ENCODE measurements around the gene IQSEC1. TPM values are rescaled to one million over a fixed set of nuclear protein-coding genes. Genes with fewer than 3 reads are reported as not detected.

Gene IQSEC1
- polyA plus RNA-seq, 3 donors: 17.7 to 61.7 (median 30.3) TPM

GRCh38 chr3:12959410-12959809 is 113.8 kb downstream of the IQSEC1 start:
- no peak overlapping the region for H3K9ac ChIP-seq (ENCODE audit: insufficient read depth, low read length, poor library complexity, severe bottlenecking)
- Mint-ChIP-seq H3K36me3 (peaks cover 68 to 71% of the 10 kb centered on the region in 2 donors), H3K9me3 (peaks cover 0 to 3% (median 0%) of the 10 kb centered on the region in 7 donors), H3K27me3 (ENCODE audit: low read depth in 3 of 3) (peaks cover 0 to 7% (median 1%) of the 10 kb centered on the region in 3 donors), H3K4me3 (peak overlapping the region; percentile 57 to 85), H3K4me1 (peaks cover 98% of the 10 kb centered on the region), H3K27ac (peak overlapping the region in 6 of 7 donors; percentile 40 to 81 (median 68))
- H3K4me1 ChIP-seq (ENCODE audit: control insufficient read depth in 1 of 2, insufficient read depth in 2 of 2, low read length in 2 of 2): peaks cover 58 to 89% of the 10 kb centered on the region in 2 donors
- H3K9me3 ChIP-seq (replicated peaks in 1 of 2; ENCODE audit: control insufficient read depth in 1 of 2, insufficient read depth in 1 of 2, low read length in 2 of 2): no peaks in the 10 kb centered on the region
- peak overlapping the region; percentile 65 for H3K4me2 ChIP-seq (replicated peaks; ENCODE audit: extremely low read depth, low read length, poor library complexity, severe bottlenecking)
- H3K4me3 ChIP-seq (replicated peaks in 1 of 3; ENCODE audit: low read depth in 2 of 3, low read length in 3 of 3): peak overlapping the region in 1 of 3 experiments; percentile 67
- peak overlapping the region in 1 of 2 donors; percentile 29 for H3K27ac ChIP-seq (ENCODE audit: low read depth in 1 of 2, low read length in 2 of 2)
- peaks cover 100% of the 10 kb centered on the region for H3K79me2 ChIP-seq (ENCODE audit: insufficient read depth, low read length)
- peaks cover 30 to 73% of the 10 kb centered on the region in 2 donors for H3K36me3 ChIP-seq (replicated peaks in 1 of 2; ENCODE audit: control insufficient read depth in 1 of 2, insufficient read depth in 2 of 2, low read length in 2 of 2)
- peaks cover 100% of the 10 kb centered on the region for H4K20me1 ChIP-seq (ENCODE audit: insufficient read depth, low read length)
- intact Hi-C loops (cut with micrococcal nuclease): no loop called here
- 63% methylated on average over 5 of the region's 7 CpGs for WGBS (ENCODE audit: insufficient coverage)
- no peak for DNase-seq
- H3K27me3 ChIP-seq (ENCODE audit: control insufficient read depth in 2 of 2, insufficient read depth in 2 of 2, low read length in 2 of 2): no peaks in the 10 kb centered on the region
- TF ChIP-seq CTCF (IDR thresholded peaks at IDR 0.05): no peak
- H2AFZ ChIP-seq (ENCODE audit: insufficient read depth, low read depth, low read length, poor library complexity, severe bottlenecking): no peak overlapping the region

DNA sequence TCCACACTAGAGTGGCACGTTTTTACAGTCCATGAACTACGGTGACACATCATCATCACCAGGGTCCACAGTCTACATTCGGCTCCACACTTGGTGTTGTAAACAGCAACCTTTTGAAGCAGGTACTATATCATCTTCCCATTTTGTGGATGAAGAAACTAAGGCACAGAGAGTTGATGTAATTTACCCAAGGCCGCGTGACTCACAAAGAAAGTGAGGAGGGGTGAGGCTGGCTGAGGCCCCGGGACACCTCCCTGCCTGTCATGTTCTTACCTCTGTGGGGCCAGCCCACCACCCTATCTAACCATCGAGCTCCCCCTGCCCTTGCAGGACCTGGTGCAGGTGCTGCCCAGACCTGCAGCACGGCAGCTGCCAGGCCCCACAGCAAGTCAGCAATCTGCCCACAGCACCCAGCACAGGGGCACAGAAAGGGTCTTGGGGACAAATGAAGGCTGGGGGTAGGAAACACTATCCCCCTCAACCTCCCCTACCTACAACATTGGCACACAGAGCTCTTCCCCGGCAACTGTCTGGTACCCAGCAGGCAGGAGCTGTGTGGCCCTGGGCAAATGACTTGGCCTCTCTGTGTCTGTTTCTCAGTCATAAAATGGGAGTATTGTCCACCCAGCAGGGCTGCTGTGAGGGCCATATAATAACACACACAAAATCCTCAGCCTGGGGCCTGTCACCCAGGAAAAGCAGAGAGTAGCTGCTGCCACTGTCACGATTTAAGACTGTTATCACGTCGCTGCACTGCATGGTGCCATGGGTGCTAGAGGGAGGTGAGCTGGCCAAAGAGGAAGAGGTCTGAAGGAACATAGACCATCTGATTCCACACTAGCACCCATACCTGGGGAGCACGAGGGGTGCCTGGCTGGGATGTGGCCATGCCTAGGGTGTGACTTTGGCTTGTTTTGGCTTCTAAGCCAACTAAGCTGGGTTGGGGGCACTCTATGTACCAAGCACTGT is 115.1 kb downstream of the IQSEC1 start:
- peaks cover 0 to 3% (median 0%) of the 10 kb centered on the region in 7 donors for H3K9me3 Mint-ChIP-seq
- H3K9ac ChIP-seq (ENCODE audit: insufficient read depth, low read length, poor library complexity, severe bottlenecking): no peak overlapping the region
- peaks cover 100% of the 10 kb centered on the region for H3K79me2 ChIP-seq (ENCODE audit: insufficient read depth, low read length)
- H3K27ac Mint-ChIP-seq: peak overlapping the region in 1 of 7 donors; percentile 42
- peaks cover 66 to 71% of the 10 kb centered on the region in 2 donors for H3K36me3 Mint-ChIP-seq
- H3K27ac ChIP-seq (ENCODE audit: low read depth in 1 of 2, low read length in 2 of 2): no peak overlapping the region
- no peak overlapping the region for H3K4me2 ChIP-seq (replicated peaks; ENCODE audit: extremely low read depth, low read length, poor library complexity, severe bottlenecking)
- peaks cover 88% of the 10 kb centered on the region for H3K4me1 Mint-ChIP-seq
- WGBS (ENCODE audit: insufficient coverage): 100% methylated on average over 2 of the region's 13 CpGs
- intact Hi-C loops (cut with micrococcal nuclease): no loop called here
- H2AFZ ChIP-seq (ENCODE audit: insufficient read depth, low read depth, low read length, poor library complexity, severe bottlenecking): no peak overlapping the region
- DNase-seq: no peak
- no peaks in the 10 kb centered on the region for H3K9me3 ChIP-seq (replicated peaks in 1 of 2; ENCODE audit: control insufficient read depth in 1 of 2, insufficient read depth in 1 of 2, low read length in 2 of 2)
- no peak overlapping the region for H3K4me3 ChIP-seq (replicated peaks in 1 of 3; ENCODE audit: low read depth in 2 of 3, low read length in 3 of 3)
- H3K27me3 ChIP-seq (ENCODE audit: control insufficient read depth in 2 of 2, insufficient read depth in 2 of 2, low read length in 2 of 2): no peaks in the 10 kb centered on the region
- peaks cover 0 to 4% (median 2%) of the 10 kb centered on the region in 3 donors for H3K27me3 Mint-ChIP-seq (ENCODE audit: low read depth in 3 of 3)
- H3K36me3 ChIP-seq (replicated peaks in 1 of 2; ENCODE audit: control insufficient read depth in 1 of 2, insufficient read depth in 2 of 2, low read length in 2 of 2): peaks cover 42 to 73% of the 10 kb centered on the region in 2 donors
- peaks cover 100% of the 10 kb centered on the region for H4K20me1 ChIP-seq (ENCODE audit: insufficient read depth, low read length)
- H3K4me3 Mint-ChIP-seq: no peak overlapping the region
- no peak for TF ChIP-seq CTCF (IDR thresholded peaks at IDR 0.05)
- peaks cover 55 to 78% of the 10 kb centered on the region in 2 donors for H3K4me1 ChIP-seq (ENCODE audit: control insufficient read depth in 1 of 2, insufficient read depth in 2 of 2, low read length in 2 of 2)
